Measurements from ENCODE around the gene MARF1. TPM values are rescaled to one million over a fixed set of nuclear protein-coding genes. Genes with fewer than 3 reads are reported as not detected.
"Not testable (repeated sequence)": the region's sequence is repeated elsewhere in the genome, so short reads cannot be mapped to it uniquely, and the experiment has no call there.

MARF1 gene
- total and polyA plus RNA-seq, 9 of the 15 experiments (the other 6 are each of a cell fraction or from before 2014, with no cell fraction given): 4.7 to 33.2 (median 11.7) TPM

- in situ Hi-C loops (cut with MboI): no loop called here
- 84% methylated on average over 13 of the region's 13 CpGs for WGBS (ENCODE audit: insufficient coverage, low coverage, missing lambda C conversion rate)
- Histone ChIP-seq H3K27me3 (ENCODE audit: control insufficient read depth in 2 of 2, insufficient read depth in 2 of 2, low read length in 2 of 2) (no peaks in the 10 kb centered on the region), H4K20me1 (replicated peaks; ENCODE audit: control insufficient read depth, insufficient read depth, low read length) (no peaks in the 10 kb centered on the region), H3K79me2 (ENCODE audit: control insufficient read depth, insufficient read depth, low read length) (no peaks in the 10 kb centered on the region), H3K9me1 (ENCODE audit: control insufficient read depth, insufficient read depth, low read length) (peaks cover 7% of the 10 kb centered on the region), H2AFZ (ENCODE audit: low read depth, low read length) (no peak overlapping the region), H3K9me3 (replicated peaks; ENCODE audit: control insufficient read depth, insufficient read depth, low read depth, low read length) (no peaks in the 10 kb centered on the region), H3K4me3 (no peak overlapping the region), H3K4me2 (ENCODE audit: insufficient read depth, low read length) (no peak overlapping the region), H3K27ac (ENCODE audit: extremely low read depth, low read depth, low read length) (no peak overlapping the region), H3K9ac (ENCODE audit: insufficient read depth in 1 of 2, low read depth in 2 of 2, low read length in 2 of 2) (peak overlapping the region in 1 of 2 experiments; percentile 38; a peak in 1 of 4 replicates), H3K4me1 (replicated peaks in 1 of 2; ENCODE audit: control insufficient read depth in 2 of 2, insufficient read depth in 2 of 2, low read length in 2 of 2) (no peaks in the 10 kb centered on the region; a peak in 3 of 5 replicates), H3K36me3 (ENCODE audit: control insufficient read depth, insufficient read depth, low read length) (peaks cover 65% of the 10 kb centered on the region)
- no peak for ATAC-seq
- BruUV-seq (replicated peaks): no TSS peak
- no peak for TF ChIP-seq ZNF184 (CRISPR knock-in tag; IDR thresholded peaks at IDR 0.05)
- no peak for TF ChIP-seq BACH1 (tag; IDR thresholded peaks at IDR 0.05)
- no peak for TF ChIP-seq NR2C2 (CRISPR knock-in tag; IDR thresholded peaks at IDR 0.05)
- 0 out of 2 replicates have a peak, but pooled peaks have one; percentile 14 for TF ChIP-seq NR2C2 (tag; IDR thresholded peaks at IDR 0.05)
- no peak for TF ChIP-seq CEBPG (CRISPR knock-in tag; IDR thresholded peaks at IDR 0.05)
- 0 out of 4 replicates have a peak, but pooled peaks of 1 of the 2 experiments have one; percentile 2 for TF ChIP-seq CEBPG (tag; conservative IDR thresholded peaks at IDR 0.05 in 1 of 2, IDR thresholded peaks at IDR 0.05 in 1 of 2)
- no peak for TF ChIP-seq POLR2AphosphoS2 (IDR thresholded peaks at IDR 0.05; ENCODE audit: low read length)
- TF ChIP-seq ESRRA (IDR thresholded peaks at IDR 0.05; ENCODE audit: borderline replicate concordance, low read depth): no peak
- TF ChIP-seq ZNF79 (CRISPR knock-in tag; IDR thresholded peaks at IDR 0.05; ENCODE audit: low read depth): no peak
- TF ChIP-seq ZBTB7A (IDR thresholded peaks at IDR 0.05; ENCODE audit: borderline replicate concordance, control insufficient read depth, low read depth, low read length): no peak
- TF ChIP-seq NCOA2 (IDR thresholded peaks at IDR 0.05; ENCODE audit: partially characterized antibody in 2 of 2): peak in 1 of 2 experiments; percentile 18
- TF ChIP-seq NFE2L1 (tag; IDR thresholded peaks at IDR 0.05; ENCODE audit: borderline replicate concordance, low read depth): no peak
- no peak for TF ChIP-seq HDGF (IDR thresholded peaks at IDR 0.05)
- FAIRE-seq: peak; percentile 29
- DNase-seq (ENCODE audit: extremely low read depth in 1 of 4, low spot score in 3 of 4): no peak
- POLR2A ChIA-PET: interaction anchor here (0.5 to 1.1 kb wide), 2 partner anchors 17 to 42 kb away, joined by 3 read pairs; no protein-coding TSS in a partner anchor
- CTCF ChIA-PET (ENCODE audit: low intra/inter-chr PET ratio): no interaction called here
- intact Hi-C loops (cut with micrococcal nuclease): no loop called here
Measured at GRCh38 chr16:15607700-15608396, 35.1 kb downstream of the MARF1 start.

GRCh38 chr16:15607221-15607699, 35.7 kb downstream of the MARF1 start:
- WGBS (ENCODE audit: insufficient coverage, low coverage, missing lambda C conversion rate): 83% methylated on average over 9 of the region's 12 CpGs
- intact Hi-C loops (cut with micrococcal nuclease); DNase-seq (ENCODE audit: extremely low read depth in 1 of 4, low spot score in 3 of 4); H4K20me1 ChIP-seq (replicated peaks; ENCODE audit: control insufficient read depth, insufficient read depth, low read length); CTCF ChIA-PET (ENCODE audit: low intra/inter-chr PET ratio); H3K9me1 ChIP-seq (ENCODE audit: control insufficient read depth, insufficient read depth, low read length); ATAC-seq; H3K4me1 ChIP-seq (replicated peaks in 1 of 2; ENCODE audit: control insufficient read depth in 2 of 2, insufficient read depth in 2 of 2, low read length in 2 of 2); H3K9ac ChIP-seq (ENCODE audit: insufficient read depth in 1 of 2, low read depth in 2 of 2, low read length in 2 of 2); H3K27me3 ChIP-seq (ENCODE audit: control insufficient read depth in 2 of 2, insufficient read depth in 2 of 2, low read length in 2 of 2); BruUV-seq (replicated peaks); H3K9me3 ChIP-seq (replicated peaks; ENCODE audit: control insufficient read depth, insufficient read depth, low read depth, low read length); H2AFZ ChIP-seq (ENCODE audit: low read depth, low read length); FAIRE-seq; H3K4me3 ChIP-seq; in situ Hi-C loops (cut with MboI); H3K4me2 ChIP-seq (ENCODE audit: insufficient read depth, low read length); H3K79me2 ChIP-seq (ENCODE audit: control insufficient read depth, insufficient read depth, low read length); H3K27ac ChIP-seq (ENCODE audit: extremely low read depth, low read depth, low read length): not testable (repeated sequence)
- H3K36me3 ChIP-seq (ENCODE audit: control insufficient read depth, insufficient read depth, low read length): peaks cover 65% of the 10 kb centered on the region
- POLR2A ChIA-PET: interaction anchor here (0.6 kb wide), 1 partner anchor 43 kb away, joined by 4 read pairs; no protein-coding TSS in a partner anchor
